Mucosa of stomach (tissue), 1 donor: ENCODE results near the gene OMD.

Experiments used
- H3K27me3 ChIP-seq: one replicate; pipeline ENCODE4 v1.7.0; 2013; ENCODE audit warnings: mild to moderate bottlenecking, low read length; ENCODE audit not compliant: control insufficient read depth, insufficient read depth
- H3K36me3 ChIP-seq: one replicate; pipeline ENCODE4 v1.7.0; 2013; ENCODE audit warnings: low read length; ENCODE audit not compliant: control insufficient read depth, insufficient read depth
- H3K4me1 ChIP-seq: one replicate; pipeline ENCODE4 v1.7.0; 2013; ENCODE audit warnings: mild to moderate bottlenecking, low read length; ENCODE audit not compliant: control insufficient read depth, insufficient read depth
- H3K4me3 ChIP-seq: one replicate; pipeline ENCODE4 v1.7.0; 2013; ENCODE audit warnings: low read length
- H3K9ac ChIP-seq: one replicate; pipeline ENCODE4 v1.7.0; 2013; ENCODE audit warnings: mild to moderate bottlenecking, low read length, moderate library complexity
- H3K9me3 ChIP-seq: one replicate; pipeline ENCODE4 v1.7.0; 2013; ENCODE audit warnings: mild to moderate bottlenecking, low read length, moderate library complexity; ENCODE audit not compliant: control insufficient read depth
- donor health status: Pancreatic carcinoma.

Gene OMD

DNA sequence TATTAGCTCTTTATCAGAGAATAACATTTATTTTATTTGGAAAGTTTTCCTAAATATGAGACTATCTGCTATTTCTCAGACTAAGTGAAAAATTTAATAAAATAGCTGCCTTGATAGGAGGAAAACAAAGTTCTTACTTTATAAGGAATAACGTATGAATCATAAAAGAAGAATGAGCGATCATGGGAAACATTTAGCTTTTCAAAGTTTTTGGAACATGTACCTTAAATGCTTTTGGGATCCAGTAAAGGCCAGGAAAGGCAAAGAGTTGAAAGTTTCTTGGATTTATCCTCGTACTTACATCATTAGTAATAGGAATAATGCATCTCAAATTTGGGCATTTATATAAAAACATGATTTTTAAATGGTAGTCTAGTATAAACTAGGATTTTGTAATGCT lies 39.3 kb downstream of the OMD start:
- Histone ChIP-seq H3K4me3 (no peak overlapping the region), H3K9me3 (no peaks in the 10 kb centered on the region), H3K9ac (no peak overlapping the region), H3K4me1 (no peaks in the 10 kb centered on the region), H3K27me3 (no peaks in the 10 kb centered on the region), H3K36me3 (no peaks in the 10 kb centered on the region)

DNA sequence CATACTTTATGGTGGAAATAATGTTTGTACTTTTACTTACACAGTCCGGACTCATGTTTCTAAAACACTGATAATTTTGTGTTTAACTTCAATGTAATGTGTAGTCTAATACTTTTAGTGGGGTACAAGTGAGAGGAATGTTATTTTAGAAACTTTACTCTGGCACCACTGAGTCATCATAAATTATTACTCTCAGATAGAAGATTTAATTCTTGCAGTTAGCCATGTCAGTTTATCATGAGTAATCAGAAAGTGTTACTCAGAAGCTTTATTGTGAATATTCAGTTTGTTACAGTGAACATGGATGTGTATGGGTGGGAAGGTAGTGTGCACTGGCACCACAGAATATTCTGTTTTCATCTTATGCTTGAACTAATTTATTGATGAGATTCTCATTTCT lies 39.9 kb downstream of the OMD start:
- Histone ChIP-seq H3K9ac (no peak overlapping the region), H3K4me3 (no peak overlapping the region), H3K27me3 (no peaks in the 10 kb centered on the region), H3K9me3 (no peaks in the 10 kb centered on the region), H3K36me3 (no peaks in the 10 kb centered on the region), H3K4me1 (no peaks in the 10 kb centered on the region)

DNA sequence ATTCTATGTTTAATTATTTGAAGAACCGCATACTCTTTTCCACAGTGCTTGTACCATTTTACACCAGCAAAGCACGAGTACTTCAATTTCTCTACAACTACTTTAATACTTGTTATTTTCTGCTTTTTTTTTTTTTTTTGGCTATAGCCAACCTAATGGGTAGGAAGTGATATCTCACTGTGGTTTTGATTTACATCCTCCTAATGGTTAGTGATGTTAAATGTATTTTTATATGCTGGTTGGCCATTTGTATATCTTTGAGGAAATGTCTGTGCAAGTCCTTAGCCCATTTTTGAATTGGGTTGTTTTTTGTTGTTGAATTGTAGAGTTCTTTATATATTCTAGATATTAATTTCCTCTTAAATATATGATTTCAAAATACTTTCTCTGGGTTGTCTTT lies 42.5 kb downstream of the OMD start:
- H3K27me3 ChIP-seq: no peaks in the 10 kb centered on the region
- no peaks in the 10 kb centered on the region for H3K4me1 ChIP-seq
- no peak overlapping the region for H3K9ac ChIP-seq
- H3K9me3 ChIP-seq: no peaks in the 10 kb centered on the region
- H3K4me3 ChIP-seq: no peak overlapping the region
- no peaks in the 10 kb centered on the region for H3K36me3 ChIP-seq

DNA sequence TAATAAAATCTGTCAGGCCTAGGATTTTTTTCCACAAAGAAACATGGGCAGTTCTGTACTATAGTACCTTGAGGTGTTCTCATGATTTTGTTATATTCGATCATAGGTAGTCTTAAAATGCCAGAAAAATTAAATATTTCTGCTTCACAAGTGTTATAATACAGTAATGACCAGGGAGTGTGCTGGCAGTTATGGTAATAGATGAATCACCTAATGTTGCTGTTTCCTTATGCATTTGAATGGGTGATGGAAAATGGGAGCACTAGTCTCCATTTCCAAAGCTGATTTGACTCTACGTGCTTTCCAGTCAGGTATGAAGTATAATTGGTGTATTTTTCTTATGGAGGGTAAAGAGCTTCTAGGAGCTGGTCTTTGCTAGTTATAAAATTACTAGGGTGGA lies 43.7 kb downstream of the OMD start:
- Histone ChIP-seq H3K27me3 (no peaks in the 10 kb centered on the region), H3K4me3 (no peak overlapping the region), H3K9me3 (no peaks in the 10 kb centered on the region), H3K9ac (no peak overlapping the region), H3K36me3 (no peaks in the 10 kb centered on the region), H3K4me1 (no peaks in the 10 kb centered on the region)

DNA sequence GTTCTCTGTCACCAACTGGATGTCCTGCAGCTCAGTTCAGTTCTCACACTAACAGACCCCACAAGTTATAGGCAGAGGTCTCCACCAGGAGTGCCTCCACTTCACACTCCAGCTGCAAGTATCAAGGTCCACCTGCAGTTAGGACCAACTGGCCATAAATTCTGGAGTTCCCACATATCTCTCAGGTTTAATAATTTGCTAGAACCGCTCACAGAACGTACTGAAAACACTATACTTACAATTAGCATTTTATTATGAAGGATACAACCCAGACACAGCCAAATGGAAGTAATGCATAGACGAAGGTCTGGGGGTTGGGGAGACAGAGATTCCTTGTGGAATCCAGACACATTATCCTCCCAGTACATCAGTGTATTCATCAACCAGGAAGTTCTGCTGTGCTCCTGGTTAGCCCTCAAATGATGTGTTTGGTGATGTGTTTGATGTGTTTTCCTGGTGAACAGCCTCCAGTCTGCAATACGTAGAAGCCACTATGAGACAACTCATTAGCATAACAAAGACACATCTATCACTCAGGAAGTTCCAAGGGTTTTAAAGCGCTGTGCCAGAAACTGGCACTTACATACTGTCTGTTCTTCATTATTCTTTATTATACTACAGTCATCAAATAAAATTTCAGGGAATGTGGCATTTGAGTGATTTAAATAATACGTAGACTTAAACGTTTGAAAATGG lies 45.3 kb downstream of the OMD start:
- Histone ChIP-seq H3K27me3 (no peaks in the 10 kb centered on the region), H3K9ac (no peak overlapping the region), H3K4me1 (no peaks in the 10 kb centered on the region), H3K4me3 (no peak overlapping the region), H3K9me3 (no peaks in the 10 kb centered on the region), H3K36me3 (no peaks in the 10 kb centered on the region)

DNA sequence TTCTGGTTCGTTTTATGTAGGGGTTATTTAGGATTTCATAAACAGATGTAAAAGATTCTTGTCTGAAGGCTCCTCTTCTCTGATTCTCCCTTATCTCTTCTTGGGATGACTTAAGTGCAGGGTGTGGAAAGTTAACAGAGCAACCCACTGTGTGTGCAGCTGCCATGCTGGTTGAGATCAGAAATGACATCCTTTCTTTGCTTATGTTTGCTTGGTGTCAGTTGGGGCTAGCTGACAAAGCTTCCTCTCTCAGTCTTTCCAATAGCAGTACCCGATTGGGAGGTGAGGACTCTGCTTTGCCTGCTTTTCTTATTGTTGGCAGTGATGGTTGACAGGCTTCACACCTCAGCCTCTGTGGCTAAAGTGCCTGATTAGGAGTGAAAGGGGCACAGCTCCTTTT lies 46.4 kb downstream of the OMD start:
- H3K36me3 ChIP-seq: no peaks in the 10 kb centered on the region
- no peak overlapping the region for H3K9ac ChIP-seq
- H3K9me3 ChIP-seq: no peaks in the 10 kb centered on the region
- no peaks in the 10 kb centered on the region for H3K4me1 ChIP-seq
- H3K4me3 ChIP-seq: no peak overlapping the region
- no peaks in the 10 kb centered on the region for H3K27me3 ChIP-seq

DNA sequence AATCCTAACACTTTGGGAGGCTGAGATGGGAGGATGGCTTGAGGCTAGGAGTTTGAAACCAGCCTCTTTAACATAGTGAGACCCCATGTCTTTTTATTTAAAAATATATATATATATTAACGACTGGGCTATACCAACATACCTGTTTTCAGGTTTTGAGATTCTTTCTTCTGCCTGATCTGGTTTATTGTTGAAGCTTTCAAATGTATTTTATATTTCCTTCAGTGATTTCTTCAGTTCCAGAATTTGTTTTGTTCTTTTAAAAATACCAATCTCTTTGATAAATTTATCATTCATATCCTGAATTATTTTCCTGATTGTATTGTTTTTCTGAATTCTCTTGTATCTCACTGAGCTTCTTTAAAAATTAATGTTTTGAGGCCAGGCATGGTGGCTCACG lies 51.1 kb downstream of the OMD start:
- Histone ChIP-seq H3K36me3 (no peaks in the 10 kb centered on the region), H3K27me3 (no peaks in the 10 kb centered on the region), H3K4me3 (no peak overlapping the region), H3K4me1 (no peaks in the 10 kb centered on the region), H3K9ac (no peak overlapping the region), H3K9me3 (no peaks in the 10 kb centered on the region)

DNA sequence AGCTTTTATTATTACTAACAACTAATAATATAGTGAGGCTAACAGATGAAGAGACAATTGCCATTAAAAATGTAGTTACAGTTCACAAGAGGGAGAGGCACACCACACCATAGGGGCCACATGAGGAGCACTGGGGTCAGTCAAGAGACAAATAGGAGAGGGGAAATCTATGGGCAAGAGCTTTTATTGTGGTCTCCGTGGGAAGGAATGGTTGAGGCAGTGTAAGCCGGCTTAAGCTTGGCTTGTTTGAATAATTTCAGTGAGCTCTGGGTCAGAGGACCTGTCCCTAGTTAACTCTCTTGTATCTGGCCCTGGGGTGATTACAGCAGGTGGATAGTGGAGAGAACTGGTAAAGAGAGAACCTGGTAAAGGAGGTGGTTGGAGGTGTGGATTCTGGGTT lies 55.2 kb downstream of the OMD start:
- no peaks in the 10 kb centered on the region for H3K27me3 ChIP-seq
- no peaks in the 10 kb centered on the region for H3K4me1 ChIP-seq
- H3K36me3 ChIP-seq: no peaks in the 10 kb centered on the region
- no peak overlapping the region for H3K9ac ChIP-seq
- no peaks in the 10 kb centered on the region for H3K9me3 ChIP-seq
- no peak overlapping the region for H3K4me3 ChIP-seq
